HL-60 (cell line): Measurements from ENCODE around the gene ACVR2B.

Experiments used
- DNase-seq, 2 experiments: peaks; one replicate each; pipeline ENCODE4 v3.0.0-alpha.2; 2010 to 2020; ENCODE audit warnings: low read depth in 1 of 2, low spot score in 1 of 2
- H3K27ac ChIP-seq: fragments of 250-450 bp; sonication (Bioruptor Pico); replicated peaks from 2 replicates; pipeline ENCODE4 v1.5.1; 2020; ENCODE audit warnings: mild to moderate bottlenecking, moderate library complexity
- H3K27me3 ChIP-seq: fragments of 250-450 bp; sonication (Bioruptor Pico); 2 replicates; pipeline ENCODE4 v1.5.1; 2021; ENCODE audit warnings: mild to moderate bottlenecking, moderate library complexity; ENCODE audit not compliant: insufficient read depth, poor library complexity, severe bottlenecking
- H3K4me3 ChIP-seq: replicated peaks from 2 replicates; pipeline ENCODE4 v1.5.1; 2011; ENCODE audit warnings: mild to moderate bottlenecking, control low read depth, low read length; ENCODE audit not compliant: insufficient read depth
- CTCF ChIP-seq: IDR thresholded peaks from one replicate; pipeline ENCODE4 v1.5.1; 2011; ENCODE audit warnings: low read length, control low read depth, inconsistent platforms; ENCODE audit not compliant: insufficient read depth
- GABPA ChIP-seq: IDR thresholded peaks from 2 replicates; pipeline ENCODE4 v1.6.1; 2012; ENCODE audit warnings: low read depth
- POLR2AphosphoS5 ChIP-seq: IDR thresholded peaks from 2 replicates; pipeline ENCODE4 v1.6.1; 2012; ENCODE audit warnings: low read depth
- REST ChIP-seq: IDR thresholded peaks from 2 replicates; pipeline ENCODE4 v1.6.1; 2012; ENCODE audit warnings: low read depth; ENCODE audit not compliant: insufficient replicate concordance
- SPI1 ChIP-seq: IDR thresholded peaks from 2 replicates; pipeline ENCODE4 v1.6.1; 2012; ENCODE audit warnings: low read depth, mild to moderate bottlenecking, borderline replicate concordance

ACVR2B gene

GRCh38 chr3:38474928-38475605, 21.4 kb downstream of the ACVR2B start:
- Histone ChIP-seq H3K27me3 (no peaks in the 10 kb centered on the region), H3K27ac (no peak overlapping the region), H3K4me3 (no peak overlapping the region)
- DNase-seq, result no peak
- TF ChIP-seq REST (no peak), CTCF (no peak), GABPA (no peak), SPI1 (no peak), POLR2AphosphoS5 (no peak)

DNA sequence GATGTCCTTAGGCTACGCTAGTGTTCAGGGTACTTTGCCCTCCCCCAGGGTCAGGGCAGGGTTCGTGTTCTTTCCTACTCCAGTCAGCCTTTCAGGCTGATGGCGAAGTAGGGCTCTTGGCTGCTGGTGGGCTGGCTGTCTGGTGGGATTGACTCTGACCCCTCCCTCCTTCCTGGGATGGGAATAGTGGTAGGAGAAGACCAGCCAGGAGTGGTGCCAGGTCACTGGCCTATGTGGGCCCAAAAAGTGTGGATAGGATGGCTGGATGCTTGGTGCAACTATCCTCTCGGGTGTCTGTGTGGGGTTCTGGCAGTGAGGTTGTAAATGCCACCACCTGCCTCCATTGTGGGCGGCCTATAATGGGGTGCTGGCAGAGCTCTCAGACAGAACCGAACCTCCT, 22.0 kb downstream of the ACVR2B start:
- Histone ChIP-seq H3K27me3 (no peaks in the 10 kb centered on the region), H3K4me3 (no peak overlapping the region), H3K27ac (no peak overlapping the region)
- DNase-seq, result no peak
- no peak for TF ChIP-seq POLR2AphosphoS5
- no peak for TF ChIP-seq SPI1
- no peak for TF ChIP-seq REST
- TF ChIP-seq GABPA, result no peak
- no peak for TF ChIP-seq CTCF

DNA sequence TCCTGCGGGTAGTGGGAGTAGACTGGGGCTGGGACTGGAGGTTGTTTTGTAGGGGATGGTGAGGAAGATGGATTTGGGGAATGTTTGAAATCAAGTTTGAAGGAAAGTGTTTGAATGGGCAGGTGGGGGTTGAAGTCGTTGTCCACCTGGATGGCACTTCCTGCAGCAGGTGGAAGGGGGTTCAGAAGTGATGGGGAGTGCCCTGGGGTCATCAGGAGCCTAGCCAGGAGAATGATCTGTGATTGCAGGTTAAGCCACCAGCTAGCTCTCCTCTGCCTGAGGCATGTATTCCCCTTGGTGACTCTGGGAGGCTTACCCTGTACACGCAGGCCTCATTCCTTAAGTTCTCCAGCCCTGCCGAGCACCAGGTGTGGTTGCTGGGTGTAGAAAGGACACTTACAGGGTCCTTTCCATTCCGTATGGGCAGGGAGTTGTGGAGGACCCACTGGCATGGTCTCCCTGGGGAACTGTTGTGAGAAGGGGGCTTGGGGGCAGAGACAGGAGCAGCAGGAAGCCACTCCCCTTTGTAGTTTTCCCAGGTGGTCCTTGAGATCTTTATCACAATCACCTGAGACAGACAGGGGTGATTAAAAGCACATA, 22.6 kb downstream of the ACVR2B start:
- H3K4me3 ChIP-seq, result no peak overlapping the region
- DNase-seq, result no peak
- TF ChIP-seq REST, result no peak
- TF ChIP-seq CTCF, result no peak
- no peak for TF ChIP-seq SPI1
- no peak for TF ChIP-seq GABPA
- no peak for TF ChIP-seq POLR2AphosphoS5
- no peak overlapping the region for H3K27ac ChIP-seq
- no peaks in the 10 kb centered on the region for H3K27me3 ChIP-seq
